ENCODE measurements around the gene SORD. TPM values are rescaled to one million over a fixed set of nuclear protein-coding genes. Genes with fewer than 3 reads are reported as not detected.

The SORD gene
- total and polyA plus RNA-seq, 10 of the 15 experiments (the other 5 are each of a cell fraction or from before 2014, with no cell fraction given) = 7.5 to 51.6 (median 40.1) TPM

- H3K4me1 ChIP-seq (ENCODE audit: control insufficient read depth, insufficient read depth, low read length) = no peaks in the 10 kb centered on the region
- H3K27ac ChIP-seq (ENCODE audit: control insufficient read depth, insufficient read depth) = no peak overlapping the region
- in situ Hi-C loops (cut with MboI) (no loop called here), intact Hi-C loops (cut with micrococcal nuclease; ENCODE audit: unreplicated experiment) (no loop called here)
- ATAC-seq (no peak), DNase-seq (ENCODE audit: low read depth, low spot score) (no peak), FAIRE-seq (no peak)
- H3K9ac ChIP-seq (ENCODE audit: control insufficient read depth, insufficient read depth, low read length) = no peak overlapping the region
- TF ChIP-seq NFYB (IDR thresholded peaks at IDR 0.05; ENCODE audit: insufficient read depth, low read depth, low read length) = no peak
- no peak for TF ChIP-seq PAX8 (IDR thresholded peaks at IDR 0.05)
- TF ChIP-seq IKZF2 (IDR thresholded peaks at IDR 0.05) = no peak
- no peak for TF ChIP-seq GABPA (IDR thresholded peaks at IDR 0.05; ENCODE audit: low read depth)
- TF ChIP-seq SUPT20H (IDR thresholded peaks at IDR 0.05; ENCODE audit: borderline replicate concordance, control insufficient read depth, low read depth, low read length) = no peak
- no peak for TF ChIP-seq IKZF1 (conservative IDR thresholded peaks at IDR 0.05)
- TF ChIP-seq ZBED1 (IDR thresholded peaks at IDR 0.05; ENCODE audit: borderline replicate concordance) = no peak
- no peak overlapping the region for H2AFZ ChIP-seq (ENCODE audit: control insufficient read depth, low read depth, low read length)
- BruUV-seq (replicated peaks) = no TSS peak
- ChIA-PET CTCF (no interaction called here), POLR2A (no interaction called here), RAD21 (ENCODE audit: unreplicated experiment) (no interaction called here), SMC1A (ENCODE audit: uncharacterized antibody, unreplicated experiment) (no interaction called here)
- no peaks in the 10 kb centered on the region for H3K79me2 ChIP-seq (ENCODE audit: control insufficient read depth, insufficient read depth, low read length)
- 24% methylated on average over 3 of the region's 3 CpGs for WGBS (ENCODE audit: insufficient coverage, insufficient replicate concordance, low lambda C conversion rate, missing lambda C conversion rate)
- H3K4me2 ChIP-seq (ENCODE audit: control insufficient read depth, insufficient read depth) = no peak overlapping the region
- no peak overlapping the region for H3K4me3 ChIP-seq
- H3K36me3 ChIP-seq (ENCODE audit: control insufficient read depth in 2 of 2, insufficient read depth in 2 of 2, low read length in 1 of 2) = no peaks in the 10 kb centered on the region
- H3K9me3 ChIP-seq (replicated peaks; ENCODE audit: control insufficient read depth, insufficient read depth, low read length) = no peaks in the 10 kb centered on the region
- no peaks in the 10 kb centered on the region for H4K20me1 ChIP-seq (ENCODE audit: control insufficient read depth, insufficient read depth)
- H3K27me3 ChIP-seq (replicated peaks in 1 of 2; ENCODE audit: control insufficient read depth in 2 of 2, insufficient read depth in 2 of 2, low read length in 1 of 2) = 0 out of 4 replicates have a peak, but pooled peaks cover 0 to 2% of the 10 kb centered on the region in 2 experiments
Measured at GRCh38 chr15:45089712-45090373, 66.8 kb downstream of the SORD start.

DNA sequence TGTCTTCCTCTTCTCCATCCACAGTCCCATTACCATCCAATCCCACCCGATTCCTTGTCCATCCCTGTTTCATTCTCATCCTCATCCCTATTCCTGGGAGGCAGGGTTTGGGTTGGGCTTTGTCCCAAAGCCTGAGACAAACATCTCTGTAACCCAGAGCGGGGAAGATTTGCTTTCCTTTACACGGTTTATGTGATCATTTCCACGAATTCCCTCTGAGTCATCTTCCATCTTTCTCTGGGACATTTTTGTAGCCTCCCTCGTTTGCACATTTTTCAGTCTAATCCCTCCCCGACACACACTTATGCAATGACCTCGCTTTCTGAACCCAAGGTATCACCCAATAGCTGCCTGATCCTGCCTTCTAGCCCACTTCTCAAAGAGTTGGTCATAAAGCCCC is 68.2 kb downstream of the SORD start:
- no TSS peak for BruUV-seq (replicated peaks)
- ChIA-PET RAD21 (ENCODE audit: unreplicated experiment) (no interaction called here), CTCF (no interaction called here), POLR2A (no interaction called here), SMC1A (ENCODE audit: uncharacterized antibody, unreplicated experiment) (no interaction called here)
- no peak overlapping the region for H2AFZ ChIP-seq (ENCODE audit: control insufficient read depth, low read depth, low read length)
- H3K4me2 ChIP-seq (ENCODE audit: control insufficient read depth, insufficient read depth) = no peak overlapping the region
- no peak overlapping the region for H3K4me3 ChIP-seq
- intact Hi-C loops (cut with micrococcal nuclease; ENCODE audit: unreplicated experiment) = no loop called here
- H3K9ac ChIP-seq (ENCODE audit: control insufficient read depth, insufficient read depth, low read length) = no peak overlapping the region
- FAIRE-seq = no peak
- H3K4me1 ChIP-seq (ENCODE audit: control insufficient read depth, insufficient read depth, low read length) = no peaks in the 10 kb centered on the region
- H3K9me3 ChIP-seq (replicated peaks; ENCODE audit: control insufficient read depth, insufficient read depth, low read length) = no peaks in the 10 kb centered on the region
- no peaks in the 10 kb centered on the region for H4K20me1 ChIP-seq (ENCODE audit: control insufficient read depth, insufficient read depth)
- ATAC-seq = no peak
- WGBS (ENCODE audit: insufficient coverage, insufficient replicate concordance, low lambda C conversion rate, missing lambda C conversion rate) = 13% methylated on average over 7 of the region's 7 CpGs
- in situ Hi-C loops (cut with MboI) = no loop called here
- H3K27me3 ChIP-seq (replicated peaks in 1 of 2; ENCODE audit: control insufficient read depth in 2 of 2, insufficient read depth in 2 of 2, low read length in 1 of 2) = 0 out of 4 replicates have a peak, but pooled peaks cover 0 to 2% of the 10 kb centered on the region in 2 experiments
- H3K36me3 ChIP-seq (ENCODE audit: control insufficient read depth in 2 of 2, insufficient read depth in 2 of 2, low read length in 1 of 2) = no peaks in the 10 kb centered on the region
- no peak for DNase-seq (ENCODE audit: low read depth, low spot score)
- no peak overlapping the region for H3K27ac ChIP-seq (ENCODE audit: control insufficient read depth, insufficient read depth)
- H3K79me2 ChIP-seq (ENCODE audit: control insufficient read depth, insufficient read depth, low read length) = no peaks in the 10 kb centered on the region
- TF ChIP-seq MEF2B (IDR thresholded peaks at IDR 0.05; ENCODE audit: partially characterized antibody, poor library complexity, severe bottlenecking) = no peak
- no peak for TF ChIP-seq EZH2 (IDR thresholded peaks at IDR 0.05; ENCODE audit: borderline replicate concordance, control insufficient read depth, low read depth, low read length)
- no peak for TF ChIP-seq ZNF24 (IDR thresholded peaks at IDR 0.05)
- no peak for TF ChIP-seq SUPT20H (IDR thresholded peaks at IDR 0.05; ENCODE audit: borderline replicate concordance, control insufficient read depth, low read depth, low read length)
- TF ChIP-seq E2F4 (IDR thresholded peaks at IDR 0.05; ENCODE audit: low read depth, low read length) = no peak
- no peak for TF ChIP-seq RAD21 (IDR thresholded peaks at IDR 0.05; ENCODE audit: insufficient read depth, low read depth, low read length)
- TF ChIP-seq, protein P1, sequence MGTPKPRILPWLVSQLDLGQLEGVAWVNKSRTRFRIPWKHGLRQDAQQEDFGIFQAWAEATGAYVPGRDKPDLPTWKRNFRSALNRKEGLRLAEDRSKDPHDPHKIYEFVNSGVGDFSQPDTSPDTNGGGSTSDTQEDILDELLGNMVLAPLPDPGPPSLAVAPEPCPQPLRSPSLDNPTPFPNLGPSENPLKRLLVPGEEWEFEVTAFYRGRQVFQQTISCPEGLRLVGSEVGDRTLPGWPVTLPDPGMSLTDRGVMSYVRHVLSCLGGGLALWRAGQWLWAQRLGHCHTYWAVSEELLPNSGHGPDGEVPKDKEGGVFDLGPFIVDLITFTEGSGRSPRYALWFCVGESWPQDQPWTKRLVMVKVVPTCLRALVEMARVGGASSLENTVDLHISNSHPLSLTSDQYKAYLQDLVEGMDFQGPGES (IDR thresholded peaks at IDR 0.05) = no peak
- no peak for TF ChIP-seq ZNF207 (IDR thresholded peaks at IDR 0.05; ENCODE audit: borderline replicate concordance)
- TF ChIP-seq ZNF217 (IDR thresholded peaks at IDR 0.05) = no peak
- no peak for TF ChIP-seq CREB1 (IDR thresholded peaks at IDR 0.05; ENCODE audit: low read depth)
- TF ChIP-seq BCL11A (IDR thresholded peaks at IDR 0.05; ENCODE audit: low read depth, low read length) = no peak
- no peak for TF ChIP-seq KAT2A (conservative IDR thresholded peaks at IDR 0.05; ENCODE audit: control insufficient read depth, low read depth, low read length)

Measured in GM12878 (cell line).